Heart left ventricle (tissue), 16 donors: ENCODE measurements around the gene IL4R. TPM values are rescaled to one million over a fixed set of nuclear protein-coding genes. Genes with fewer than 3 reads are reported as not detected.

Experiments
- ATAC-seq, 4 donors: fragments of 200-7000 bp; cut with Tn5 transposase; one replicate each; pipeline ENCODE4 v1.9.1; 2020 to 2022; ENCODE audit warnings: moderate library complexity in 4 of 4, mild to moderate bottlenecking in 3 of 4, moderate number of reproducible peaks in 1 of 4
- DNase-seq, 5 donors: peaks; one replicate each; pipeline ENCODE4 v3.0.0-alpha.2; 2020
- H3K27ac ChIP-seq, 12 donors: fragments of 200-600 bp; sonication (generic) in 4 of 12; one replicate each; pipeline versions ENCODE4 v1.5.0 to v1.8.0; 2016 to 2022; ENCODE audit warnings: mild to moderate bottlenecking in 2 of 12
- H3K27me3 ChIP-seq, 9 donors: fragments of 200-600 bp; sonication (generic) in 2 of 9; one replicate each; pipeline versions ENCODE4 v1.5.1 to v1.8.0; 2016 to 2022; ENCODE audit warnings: mild to moderate bottlenecking in 3 of 9
- H3K36me3 ChIP-seq, 9 donors: fragments of 200-600 bp; sonication (generic) in 2 of 9; one replicate each; pipeline versions ENCODE4 v1.5.0 to v1.8.0; 2018 to 2022; ENCODE audit warnings: mild to moderate bottlenecking in 2 of 9
- H3K4me1 ChIP-seq, 12 donors: fragments of 200-600 bp; sonication (generic) in 4 of 12; one replicate each; pipeline versions ENCODE4 v1.5.0 to v1.8.0; 2016 to 2022; ENCODE audit warnings: mild to moderate bottlenecking in 3 of 12
- H3K4me3 ChIP-seq, 12 donors: fragments of 200-600 bp; sonication (generic) in 4 of 12; one replicate each; pipeline versions ENCODE4 v1.5.0 to v1.8.0; 2017 to 2022; ENCODE audit warnings: mild to moderate bottlenecking in 9 of 12, moderate library complexity in 4 of 12
- H3K9me3 ChIP-seq, 12 donors: fragments of 200-600 bp; sonication (generic) in 4 of 12; one replicate each; pipeline versions ENCODE4 v1.5.0 to v1.8.0; 2016 to 2022; ENCODE audit warnings: mild to moderate bottlenecking in 1 of 12
- POLR2A ChIP-seq, 2 donors: fragments of 450-650 bp; IDR thresholded peaks; one replicate each; pipeline ENCODE4 v1.6.1; 2017; ENCODE audit warnings: antibody characterized with exemption in 2 of 2, mild to moderate bottlenecking in 2 of 2, moderate library complexity in 2 of 2
- WGBS, 4 donors: extraction: QIAGEN DNeasy Blood & Tissue Kit in 2 of 4; methylation state at CpG; one replicate each; pipeline versions ENCODE4 v1.1.5 to v1.1.7; 2013 to 2018; 5-methylcytosine and 5-hydroxymethylcytosine counted together
- intact Hi-C, 10 donors: fragments of 100-400 bp; cut with DNase I; formaldehyde crosslinking; loops; one replicate each; pipeline versions ENCODE4 v1.11.1 to v1.14.2; 2022
- polyA plus RNA-seq, 2 donors: library from polyadenylated mRNA; stranded (reverse); fragments of 200-250 nt; gene quantifications; one replicate each; pipeline ENCODE4 v1.2.3, GENCODE V29; 2013
- total RNA-seq, 9 donors: library from RNA; depleted of rRNA in 2 of 9; stranded (reverse); fragments of >200 nt in 2 of 9; fragmentation: NEBNext Ultra II Directional in 3 of 9; extraction: Animal tissue kit (Norgen Biotek cat#: 25700) in 3 of 9; gene quantifications; one replicate each; pipeline versions ENCODE4 v1.1.0 to v1.2.4, GENCODE V29; 2016 to 2023
- TF ChIP-seq, protein P1 (sequence below), 12 donors: fragments of 200-600 bp; sonication (generic) in 4 of 12; IDR thresholded peaks; one replicate each; pipeline versions ENCODE4 v1.5.0 to v1.8.0; 2018 to 2022; ENCODE audit warnings: antibody characterized with exemption in 12 of 12, mild to moderate bottlenecking in 5 of 12
- donor health status: ischemic (EF 13 %, LVEDD 7.1; RV severe dilation, severe dysfunction).
- donor health status: healthy with polysubstance abuse.
- donor health status: DM: no; HTN: yes; CAD: no.
- donor health status: DM: no; HTN: no; CAD: no.
- donor health status: ischemic (EF 25% LVEDD 6.9; RV normal size, moderate dysfunction).
- donor health status: ischemic (EF 25% LVEDD 5.7; RV mildly dilated, moderate dysfunction).
- donor health status: healthy.
- donor health status: DM: yes; HTN: yes; CAD: no.
- donor health status: ischemic (EF 35%, LVEDD 5.7; RV mildly dilated, moderate dysfunction).
- donor health status: nonischemic (EF 11% LVEDD 7.7; RV severe dilation, severe dysfunction).
- donor health status: DM: yes; HTN: yes; CAD: no.
- donor health status: PGD.
- donor health status: ischemic (EF 29% LVEDD 5.4; RV normal size, mild dysfunction).
- donor health status: nonischemic (EF 23%, LVEDD 6.1; RV moderate dilation, normal function).

IL4R gene
- total and polyA plus RNA-seq, 11 donors = 5.8 to 47.4 (median 8.2) TPM

DNA sequence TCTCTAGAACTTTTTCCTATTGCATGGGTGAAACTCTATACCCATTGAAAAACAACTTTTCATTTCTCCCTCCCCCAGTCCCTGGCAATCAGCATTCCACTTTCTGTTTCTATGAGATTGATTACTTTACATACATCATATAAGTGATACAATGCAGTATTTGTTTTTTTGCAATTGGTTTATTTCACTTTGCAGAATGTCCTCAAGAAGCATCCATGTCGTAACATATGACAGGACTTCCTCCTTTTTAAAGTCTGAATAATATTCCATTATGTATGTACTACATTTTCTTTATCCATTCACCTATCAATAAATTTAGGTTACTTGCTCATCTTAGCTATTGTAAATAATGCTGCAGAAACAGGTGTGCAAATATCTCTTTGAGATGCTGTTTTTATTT lies 97.0 kb downstream of the IL4R start:
- H3K4me1 ChIP-seq = peaks cover 0 to 45% (median 0%) of the 10 kb centered on the region in 12 donors
- no peak for DNase-seq
- no peak overlapping the region for H3K27ac ChIP-seq
- TF ChIP-seq POLR2A (IDR thresholded peaks at IDR 0.05) = no peak
- TF ChIP-seq, protein P1, sequence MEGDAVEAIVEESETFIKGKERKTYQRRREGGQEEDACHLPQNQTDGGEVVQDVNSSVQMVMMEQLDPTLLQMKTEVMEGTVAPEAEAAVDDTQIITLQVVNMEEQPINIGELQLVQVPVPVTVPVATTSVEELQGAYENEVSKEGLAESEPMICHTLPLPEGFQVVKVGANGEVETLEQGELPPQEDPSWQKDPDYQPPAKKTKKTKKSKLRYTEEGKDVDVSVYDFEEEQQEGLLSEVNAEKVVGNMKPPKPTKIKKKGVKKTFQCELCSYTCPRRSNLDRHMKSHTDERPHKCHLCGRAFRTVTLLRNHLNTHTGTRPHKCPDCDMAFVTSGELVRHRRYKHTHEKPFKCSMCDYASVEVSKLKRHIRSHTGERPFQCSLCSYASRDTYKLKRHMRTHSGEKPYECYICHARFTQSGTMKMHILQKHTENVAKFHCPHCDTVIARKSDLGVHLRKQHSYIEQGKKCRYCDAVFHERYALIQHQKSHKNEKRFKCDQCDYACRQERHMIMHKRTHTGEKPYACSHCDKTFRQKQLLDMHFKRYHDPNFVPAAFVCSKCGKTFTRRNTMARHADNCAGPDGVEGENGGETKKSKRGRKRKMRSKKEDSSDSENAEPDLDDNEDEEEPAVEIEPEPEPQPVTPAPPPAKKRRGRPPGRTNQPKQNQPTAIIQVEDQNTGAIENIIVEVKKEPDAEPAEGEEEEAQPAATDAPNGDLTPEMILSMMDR (IDR thresholded peaks at IDR 0.05) = no peak
- intact Hi-C loops = no loop called here
- no peak overlapping the region for H3K4me3 ChIP-seq
- no peaks in the 10 kb centered on the region for H3K36me3 ChIP-seq
- no peak for ATAC-seq
- 80 to 87% (median 82%) methylated on average over 1 of the region's 1 CpG for WGBS, 4 donors
- H3K9me3 ChIP-seq = peaks cover 0 to 10% (median 0%) of the 10 kb centered on the region in 12 donors
- peaks cover 0 to 2% (median 0%) of the 10 kb centered on the region in 9 donors for H3K27me3 ChIP-seq

- intact Hi-C loops = no loop called here
- WGBS, 4 donors = 76 to 88% (median 85%) methylated on average over 2 of the region's 2 CpGs
- H3K9me3 ChIP-seq = peaks cover 0 to 10% (median 0%) of the 10 kb centered on the region in 12 donors
- no peaks in the 10 kb centered on the region for H3K36me3 ChIP-seq
- no peak overlapping the region for H3K27ac ChIP-seq
- TF ChIP-seq, protein P1 (IDR thresholded peaks at IDR 0.05) = no peak
- peaks cover 0 to 19% (median 0%) of the 10 kb centered on the region in 12 donors for H3K4me1 ChIP-seq
- H3K27me3 ChIP-seq = no peaks in the 10 kb centered on the region
- DNase-seq (no peak), ATAC-seq (no peak)
- no peak overlapping the region for H3K4me3 ChIP-seq
Observed at GRCh38 chr16:27413956-27414355, 100.2 kb downstream of the IL4R start.

Other genes with a start within 250 kb of the IL4R start
- not detected for gene C16orf82, start 247.0 kb upstream of the IL4R start, total RNA-seq
- not detected for gene C16orf82, start 247.0 kb upstream of the IL4R start, polyA plus RNA-seq
- gene KDM8, start 110.4 kb upstream of the IL4R start, total RNA-seq = 1 to 10 TPM; 2.0 to 8.4 (median 3.5) TPM
- 1 to 10 TPM; 1.4 to 3.9 TPM for gene KDM8, start 110.4 kb upstream of the IL4R start, polyA plus RNA-seq
- gene NSMCE1, start 45.2 kb upstream of the IL4R start, total RNA-seq = 10 to 100 TPM; 29.6 to 48.7 (median 36.8) TPM
- 10 to 100 TPM; 38.2 to 40.1 TPM for gene NSMCE1, start 45.2 kb upstream of the IL4R start, polyA plus RNA-seq
- 1 to 10 TPM in 2 of 9 donors, under 1 TPM in 6, not detected in 1; 0.12 to 6.0 (median 0.35) TPM for gene IL21R, start 88.2 kb downstream of the IL4R start, total RNA-seq
- under 1 TPM; 0.04 to 0.10 TPM for gene IL21R, start 88.2 kb downstream of the IL4R start, polyA plus RNA-seq
- gene GTF3C1, start 235.9 kb downstream of the IL4R start, total RNA-seq = 10 to 100 TPM; 48.1 to 76.4 (median 69.5) TPM
- gene GTF3C1, start 235.9 kb downstream of the IL4R start, polyA plus RNA-seq = 10 to 100 TPM; 53.2 to 80.3 TPM
- 10 to 100 TPM in 8 of 9 donors, 1 to 10 TPM in 1; 9.7 to 26.3 (median 18.8) TPM for gene KATNIP, start 236.2 kb downstream of the IL4R start, total RNA-seq
- 1 to 10 TPM; 5.8 to 9.1 TPM for gene KATNIP, start 236.2 kb downstream of the IL4R start, polyA plus RNA-seq